Tibial nerve (tissue), 4 donors: ENCODE results near the gene DMBT1. TPM values are rescaled to one million over a fixed set of nuclear protein-coding genes. Genes with fewer than 3 reads are reported as not detected.

Source experiments
- DNase-seq, 2 donors: peaks; one replicate each; pipeline ENCODE4 v3.0.0-alpha.2; 2019; ENCODE audit warnings: low spot score in 2 of 2
- H3K27ac ChIP-seq, 4 donors: fragments of 200-600 bp; sonication (generic) in 3 of 4; one replicate each; pipeline ENCODE4 v1.5.1; 2017 to 2019; ENCODE audit warnings: mild to moderate bottlenecking in 1 of 4
- H3K27me3 ChIP-seq, 2 donors: fragments of 200-600 bp; sonication (generic) in 1 of 2; one replicate each; pipeline versions ENCODE4 v1.5.1 to v1.6.0; 2017 to 2019
- H3K36me3 ChIP-seq, 3 donors: fragments of 200-600 bp; sonication (generic); one replicate each; pipeline ENCODE4 v1.5.1; 2018 to 2019
- H3K4me1 ChIP-seq, 4 donors: fragments of 200-600 bp; sonication (generic) in 3 of 4; one replicate each; pipeline ENCODE4 v1.5.1; 2017 to 2019
- H3K4me3 ChIP-seq, 4 donors: fragments of 200-600 bp; sonication (generic) in 3 of 4; one replicate each; pipeline ENCODE4 v1.5.1; 2017 to 2019; ENCODE audit warnings: mild to moderate bottlenecking in 1 of 4, moderate library complexity in 1 of 4
- H3K9me3 ChIP-seq, 4 donors: fragments of 200-600 bp; sonication (generic) in 3 of 4; one replicate each; pipeline ENCODE4 v1.5.1; 2017 to 2019
- EP300 ChIP-seq, 2 donors: sonication (generic); formaldehyde crosslinking; IDR thresholded peaks; one replicate each; pipeline ENCODE4 v1.6.1; 2017; ENCODE audit warnings: antibody characterized with exemption in 2 of 2, mild to moderate bottlenecking in 1 of 2
- POLR2A ChIP-seq, 2 donors: fragments of 450-650 bp; IDR thresholded peaks; one replicate each; pipeline ENCODE4 v1.6.1; 2017; ENCODE audit warnings: antibody characterized with exemption in 2 of 2, mild to moderate bottlenecking in 2 of 2, moderate library complexity in 2 of 2
- WGBS, 2 donors: methylation state at CpG; one replicate each; pipeline ENCODE4 v1.1.5; 2018; 5-methylcytosine and 5-hydroxymethylcytosine counted together
- total RNA-seq, 4 donors: library from RNA; depleted of rRNA; stranded (reverse); fragments of >200 nt; gene quantifications; one replicate each; pipeline ENCODE4 v1.1.0, GENCODE V29; 2016
- TF ChIP-seq, protein P1 (sequence below), 5 experiments: fragments of 200-600 bp in 3 of 5; fragments of 450-650 bp in 2 of 5; sonication (generic) in 3 of 5; IDR thresholded peaks; one replicate each; pipeline ENCODE4 v1.5.1; 2016 to 2019; ENCODE audit warnings: antibody characterized with exemption in 5 of 5, mild to moderate bottlenecking in 3 of 5, moderate library complexity in 2 of 5

Gene DMBT1
- total RNA-seq, 4 donors from 2014 or later = not detected

DNA sequence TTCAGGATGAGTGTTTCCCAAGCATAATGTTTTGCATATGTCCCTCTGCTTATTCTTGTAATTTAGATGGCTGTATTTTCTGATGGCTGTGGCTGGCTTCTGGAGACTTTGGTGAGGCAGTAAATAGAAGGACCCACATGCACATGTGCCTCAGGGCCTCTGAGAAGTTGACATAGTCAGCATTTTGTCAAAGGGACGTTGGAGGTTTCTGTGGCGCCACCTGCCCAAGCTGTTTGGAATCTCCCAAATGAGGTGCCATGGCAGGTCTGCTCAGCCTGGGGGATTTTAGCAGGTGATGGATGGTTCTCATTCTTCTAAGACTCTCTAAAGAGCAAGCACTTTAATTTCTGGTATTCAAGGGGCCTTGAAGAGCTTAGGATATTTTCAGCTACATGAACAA lies 109.3 kb downstream of the DMBT1 start:
- H3K27me3 ChIP-seq = no peaks in the 10 kb centered on the region
- no peaks in the 10 kb centered on the region for H3K9me3 ChIP-seq
- H3K36me3 ChIP-seq = no peaks in the 10 kb centered on the region
- no peak for DNase-seq
- no peak for TF ChIP-seq POLR2A (IDR thresholded peaks at IDR 0.05)
- TF ChIP-seq, protein P1, sequence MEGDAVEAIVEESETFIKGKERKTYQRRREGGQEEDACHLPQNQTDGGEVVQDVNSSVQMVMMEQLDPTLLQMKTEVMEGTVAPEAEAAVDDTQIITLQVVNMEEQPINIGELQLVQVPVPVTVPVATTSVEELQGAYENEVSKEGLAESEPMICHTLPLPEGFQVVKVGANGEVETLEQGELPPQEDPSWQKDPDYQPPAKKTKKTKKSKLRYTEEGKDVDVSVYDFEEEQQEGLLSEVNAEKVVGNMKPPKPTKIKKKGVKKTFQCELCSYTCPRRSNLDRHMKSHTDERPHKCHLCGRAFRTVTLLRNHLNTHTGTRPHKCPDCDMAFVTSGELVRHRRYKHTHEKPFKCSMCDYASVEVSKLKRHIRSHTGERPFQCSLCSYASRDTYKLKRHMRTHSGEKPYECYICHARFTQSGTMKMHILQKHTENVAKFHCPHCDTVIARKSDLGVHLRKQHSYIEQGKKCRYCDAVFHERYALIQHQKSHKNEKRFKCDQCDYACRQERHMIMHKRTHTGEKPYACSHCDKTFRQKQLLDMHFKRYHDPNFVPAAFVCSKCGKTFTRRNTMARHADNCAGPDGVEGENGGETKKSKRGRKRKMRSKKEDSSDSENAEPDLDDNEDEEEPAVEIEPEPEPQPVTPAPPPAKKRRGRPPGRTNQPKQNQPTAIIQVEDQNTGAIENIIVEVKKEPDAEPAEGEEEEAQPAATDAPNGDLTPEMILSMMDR (IDR thresholded peaks at IDR 0.05) = no peak
- no peak for TF ChIP-seq EP300 (IDR thresholded peaks at IDR 0.05)
- WGBS, 2 donors = 60 to 66% methylated on average over 2 of the region's 2 CpGs
- no peak overlapping the region for H3K4me3 ChIP-seq
- no peaks in the 10 kb centered on the region for H3K4me1 ChIP-seq
- H3K27ac ChIP-seq = no peak overlapping the region

GRCh38 chr10:122671355-122671754 lies 110.8 kb downstream of the DMBT1 start:
- Histone ChIP-seq H3K27ac (no peak overlapping the region), H3K27me3 (no peaks in the 10 kb centered on the region), H3K36me3 (no peaks in the 10 kb centered on the region), H3K4me3 (no peak overlapping the region), H3K9me3 (no peaks in the 10 kb centered on the region), H3K4me1 (no peaks in the 10 kb centered on the region)
- TF ChIP-seq, protein P1 (IDR thresholded peaks at IDR 0.05) = no peak
- DNase-seq = no peak
- WGBS, 2 donors = 35 to 39% methylated on average over 3 of the region's 3 CpGs

DNA sequence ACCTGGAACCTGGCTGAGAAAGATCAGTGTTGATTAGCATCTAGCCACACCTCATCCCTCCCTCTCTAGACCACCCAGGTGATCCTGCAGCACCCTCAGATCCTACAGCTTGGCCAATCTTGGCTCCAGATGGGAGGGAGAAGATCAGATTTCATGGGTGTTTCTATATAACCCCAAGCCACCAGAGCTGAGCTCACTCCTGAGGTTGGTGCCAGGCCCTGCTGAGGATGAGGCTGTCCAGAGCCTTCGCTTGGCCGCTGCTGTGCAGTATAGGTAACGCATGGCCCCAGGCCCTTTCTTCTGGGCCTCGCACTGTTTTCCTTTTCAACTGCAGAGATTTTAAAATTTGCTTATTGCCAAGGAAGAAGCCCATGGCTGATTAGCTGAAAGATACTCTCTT lies 112.1 kb downstream of the DMBT1 start:
- H3K9me3 ChIP-seq = no peaks in the 10 kb centered on the region
- no peaks in the 10 kb centered on the region for H3K27me3 ChIP-seq
- no peak overlapping the region for H3K27ac ChIP-seq
- H3K36me3 ChIP-seq = no peaks in the 10 kb centered on the region
- WGBS, 2 donors = 91 to 95% methylated on average over 4 of the region's 4 CpGs
- DNase-seq = no peak
- no peak overlapping the region for H3K4me3 ChIP-seq
- TF ChIP-seq EP300 (IDR thresholded peaks at IDR 0.05) (no peak), POLR2A (IDR thresholded peaks at IDR 0.05) (no peak)
- TF ChIP-seq, protein P1 (IDR thresholded peaks at IDR 0.05) = no peak
- H3K4me1 ChIP-seq = no peaks in the 10 kb centered on the region

DNA sequence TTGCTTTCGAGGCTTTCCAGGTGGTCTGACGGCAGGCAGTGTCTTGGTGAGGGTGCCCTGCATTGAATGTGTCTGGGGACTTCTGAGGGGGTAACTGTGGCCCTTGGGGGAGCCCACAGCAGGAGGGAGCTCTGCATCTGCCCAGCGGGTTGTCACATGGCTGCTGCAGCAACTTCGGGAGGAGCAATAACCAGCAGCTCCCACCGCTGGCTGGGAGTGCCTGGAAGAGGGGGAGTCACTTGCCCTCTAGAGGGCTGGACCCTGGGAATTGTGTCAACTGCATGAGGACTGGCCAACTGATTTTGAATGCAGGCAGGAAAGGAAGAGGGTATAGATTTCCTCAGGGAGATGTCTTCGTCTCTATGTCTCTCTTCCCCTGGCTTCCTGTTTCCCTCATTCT lies 112.7 kb downstream of the DMBT1 start:
- Histone ChIP-seq H3K27me3 (no peaks in the 10 kb centered on the region), H3K27ac (no peak overlapping the region), H3K4me1 (no peaks in the 10 kb centered on the region), H3K9me3 (no peaks in the 10 kb centered on the region), H3K36me3 (no peaks in the 10 kb centered on the region), H3K4me3 (no peak overlapping the region)
- 53 to 62% methylated on average over 6 of the region's 6 CpGs for WGBS, 2 donors
- DNase-seq = no peak
- TF ChIP-seq, protein P1 (IDR thresholded peaks at IDR 0.05) = no peak
- TF ChIP-seq POLR2A (IDR thresholded peaks at IDR 0.05) = no peak

GRCh38 chr10:122673731-122674130 lies 113.2 kb downstream of the DMBT1 start:
- DNase-seq = no peak
- H3K36me3 ChIP-seq = no peaks in the 10 kb centered on the region
- no peak overlapping the region for H3K27ac ChIP-seq
- H3K4me1 ChIP-seq = no peaks in the 10 kb centered on the region
- no peak for TF ChIP-seq EP300 (IDR thresholded peaks at IDR 0.05)
- no peak for TF ChIP-seq POLR2A (IDR thresholded peaks at IDR 0.05)
- TF ChIP-seq, protein P1 (IDR thresholded peaks at IDR 0.05) = no peak
- 76 to 81% methylated on average over 5 of the region's 5 CpGs for WGBS, 2 donors
- no peaks in the 10 kb centered on the region for H3K27me3 ChIP-seq
- no peak overlapping the region for H3K4me3 ChIP-seq
- no peaks in the 10 kb centered on the region for H3K9me3 ChIP-seq
